Activated naive CD8-positive, alpha-beta T cell (primary cell): Measurements from ENCODE around the gene IFIT2.
"Not testable (repeated sequence)": the region's sequence is repeated elsewhere in the genome, so short reads cannot be mapped to it uniquely, and the experiment has no call there.

Experiments
- H3K27ac Mint-ChIP-seq: one replicate; pipeline ENCODE4 v1.8.0; 2021; ENCODE audit warnings: mixed read lengths
- H3K27me3 Mint-ChIP-seq: one replicate; pipeline ENCODE4 v1.8.0; 2021; ENCODE audit warnings: mixed read lengths
- H3K36me3 Mint-ChIP-seq: one replicate; pipeline ENCODE4 v1.8.0; 2021; ENCODE audit warnings: mixed read lengths
- H3K4me1 Mint-ChIP-seq: one replicate; pipeline ENCODE4 v1.8.0; 2021; ENCODE audit warnings: low read depth, mixed read lengths
- H3K4me3 Mint-ChIP-seq: one replicate; pipeline ENCODE4 v1.8.0; 2021; ENCODE audit warnings: mild to moderate bottlenecking, mixed read lengths
- H3K9me3 Mint-ChIP-seq: one replicate; pipeline ENCODE4 v1.8.0; 2021; ENCODE audit warnings: low read depth, mixed read lengths

Gene IFIT2

DNA sequence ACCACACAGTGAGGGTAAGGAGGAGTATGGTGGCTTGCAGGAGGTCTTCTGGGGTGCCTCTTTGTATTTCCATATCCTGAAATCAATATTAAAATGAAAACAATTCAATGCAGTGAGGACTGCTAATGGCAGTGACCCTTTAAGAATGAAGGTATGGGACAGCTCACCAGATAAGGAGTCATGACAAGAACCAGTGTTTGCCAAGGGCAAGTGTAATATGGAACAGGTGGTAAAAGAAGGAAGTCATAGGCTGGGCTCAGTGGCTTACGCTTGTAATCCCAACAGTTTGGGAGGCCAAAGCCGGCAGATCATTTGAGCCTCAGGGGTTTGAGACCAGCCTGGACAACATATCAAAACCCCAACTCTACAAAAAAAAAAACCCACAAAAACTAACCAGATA lies 30.3 kb upstream of the IFIT2 start:
- H3K36me3 Mint-ChIP-seq, result no peaks in the 10 kb centered on the region
- H3K4me1 Mint-ChIP-seq, result no peaks in the 10 kb centered on the region
- no peak overlapping the region for H3K27ac Mint-ChIP-seq
- no peaks in the 10 kb centered on the region for H3K9me3 Mint-ChIP-seq
- H3K4me3 Mint-ChIP-seq, result no peak overlapping the region
- H3K27me3 Mint-ChIP-seq, result no peaks in the 10 kb centered on the region

DNA sequence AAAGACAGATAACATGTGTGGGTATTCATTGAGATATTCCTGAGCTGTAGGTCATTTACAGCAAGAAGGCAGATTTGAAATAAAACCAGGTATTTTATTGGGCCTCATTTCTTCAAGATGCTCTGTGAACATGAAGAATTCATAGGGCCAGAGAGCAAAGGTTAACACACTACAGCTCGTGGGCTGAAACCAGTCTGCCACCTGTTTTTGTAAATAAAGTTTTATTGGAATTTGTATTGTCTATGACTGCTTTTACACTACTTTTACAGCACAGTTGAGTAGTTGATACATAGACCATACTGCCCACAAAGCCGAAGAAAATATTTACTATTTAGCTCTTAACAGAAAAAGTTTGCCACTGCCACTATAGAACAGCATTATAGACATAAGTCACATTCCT lies 28.2 kb upstream of the IFIT2 start:
- Mint-ChIP-seq H3K4me1 (no peaks in the 10 kb centered on the region), H3K36me3 (no peaks in the 10 kb centered on the region), H3K4me3 (no peak overlapping the region), H3K9me3 (no peaks in the 10 kb centered on the region), H3K27ac (no peak overlapping the region), H3K27me3 (peaks cover 1% of the 10 kb centered on the region)

DNA sequence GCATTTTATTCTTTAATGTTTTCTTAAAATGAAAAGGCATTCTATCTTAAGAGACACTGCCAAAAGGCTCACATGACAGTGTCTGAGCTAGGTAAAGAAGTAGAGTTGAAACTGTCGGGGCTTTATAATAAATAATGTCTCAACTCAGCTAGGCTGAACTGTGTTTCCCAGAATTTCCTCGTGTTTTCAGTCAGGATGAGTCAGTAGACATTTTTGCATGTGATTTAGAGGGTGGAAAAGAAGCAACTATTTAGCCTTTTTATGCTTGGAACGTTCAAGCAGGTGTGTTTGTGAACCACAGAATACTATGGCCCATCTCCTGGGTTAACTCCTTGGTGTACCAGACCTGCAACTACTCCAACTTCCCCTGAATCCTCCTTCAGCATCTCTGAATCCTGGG lies 26.9 kb upstream of the IFIT2 start:
- Mint-ChIP-seq H3K36me3 (no peaks in the 10 kb centered on the region), H3K4me3 (no peak overlapping the region), H3K27me3 (peaks cover 1% of the 10 kb centered on the region), H3K9me3 (no peaks in the 10 kb centered on the region), H3K4me1 (no peaks in the 10 kb centered on the region), H3K27ac (no peak overlapping the region)

DNA sequence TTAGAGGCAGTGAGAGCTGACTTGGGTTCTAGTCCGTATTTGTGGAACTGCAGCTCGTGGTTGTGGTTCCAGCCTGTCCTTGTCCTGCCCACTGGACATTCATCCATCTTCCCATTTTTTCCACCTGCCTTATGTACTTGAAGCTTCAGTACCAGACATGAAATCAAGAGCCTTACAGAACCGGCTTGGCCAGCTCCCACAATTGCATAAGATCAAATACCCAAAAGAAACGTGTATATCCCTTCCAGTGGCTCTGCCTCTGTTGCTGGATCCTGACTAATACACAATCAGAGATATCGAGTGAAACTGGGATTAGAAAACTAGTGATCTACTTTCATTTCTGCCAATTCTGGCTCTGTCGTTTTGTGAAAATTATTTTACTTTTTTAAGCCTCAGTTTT lies 26.5 kb upstream of the IFIT2 start:
- H3K36me3 Mint-ChIP-seq, result no peaks in the 10 kb centered on the region

DNA sequence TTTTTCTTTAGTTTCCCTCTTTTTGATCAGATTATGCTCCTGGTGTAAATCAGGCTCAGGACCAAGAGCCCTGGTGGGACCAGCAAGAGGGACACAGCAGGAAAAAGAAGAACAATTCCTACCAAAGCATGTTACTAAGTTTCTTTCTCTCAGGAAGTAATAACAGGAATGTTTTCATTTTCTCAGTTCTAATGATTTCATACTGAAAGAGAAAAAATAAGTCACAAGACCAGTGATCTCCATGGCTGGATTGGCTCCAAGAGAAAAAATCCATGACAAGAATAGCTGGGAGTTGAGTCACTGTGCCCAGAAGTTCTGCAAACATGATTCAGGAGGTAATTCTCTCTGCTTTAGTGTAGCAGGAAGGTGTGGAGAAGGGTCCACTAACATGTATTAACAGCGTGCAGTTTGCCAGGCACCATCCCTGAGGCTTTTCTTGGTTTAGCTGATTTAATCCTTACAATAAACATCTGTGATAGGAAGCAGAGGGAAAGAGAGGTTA lies 23.8 kb upstream of the IFIT2 start:
- no peak overlapping the region for H3K27ac Mint-ChIP-seq

More for the DNA sequence above, 26.5 kb upstream of the IFIT2 start:
- no peaks in the 10 kb centered on the region for H3K9me3 Mint-ChIP-seq
- no peak overlapping the region for H3K4me3 Mint-ChIP-seq
- peaks cover 1% of the 10 kb centered on the region for H3K27me3 Mint-ChIP-seq
- H3K27ac Mint-ChIP-seq, result no peak overlapping the region
- H3K4me1 Mint-ChIP-seq, result no peaks in the 10 kb centered on the region

DNA sequence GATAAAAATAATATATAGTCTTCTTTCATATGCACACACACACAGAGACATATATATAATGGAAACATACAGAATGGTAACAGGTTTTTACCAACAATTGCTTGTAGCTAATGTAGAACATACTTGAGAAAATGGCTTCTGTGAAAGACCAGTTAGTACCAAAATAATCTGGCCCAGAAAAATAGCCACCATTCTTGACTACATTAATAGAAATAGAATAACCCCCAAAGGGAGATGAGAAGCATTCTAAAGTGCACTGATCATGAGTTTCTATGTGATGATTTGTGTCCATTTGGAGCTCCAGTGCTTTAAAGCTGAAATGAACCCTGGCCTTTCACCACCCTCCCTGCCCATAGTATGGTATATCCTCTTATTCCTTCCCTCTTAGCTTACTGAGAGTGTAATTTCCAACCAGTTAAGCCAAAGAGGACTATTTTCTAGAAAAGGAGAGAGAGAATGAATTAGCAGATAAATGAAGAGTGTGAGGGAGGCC lies 22.9 kb upstream of the IFIT2 start:
- no peak overlapping the region for H3K4me3 Mint-ChIP-seq
- peaks cover 1% of the 10 kb centered on the region for H3K27me3 Mint-ChIP-seq
- H3K9me3 Mint-ChIP-seq, result no peaks in the 10 kb centered on the region
- no peaks in the 10 kb centered on the region for H3K4me1 Mint-ChIP-seq
- no peaks in the 10 kb centered on the region for H3K36me3 Mint-ChIP-seq
- H3K27ac Mint-ChIP-seq, result no peak overlapping the region

More for the DNA sequence above, 23.8 kb upstream of the IFIT2 start:
- no peaks in the 10 kb centered on the region for H3K4me1 Mint-ChIP-seq
- H3K27me3 Mint-ChIP-seq, result peaks cover 1% of the 10 kb centered on the region
- no peaks in the 10 kb centered on the region for H3K36me3 Mint-ChIP-seq
- no peak overlapping the region for H3K4me3 Mint-ChIP-seq
- H3K9me3 Mint-ChIP-seq, result no peaks in the 10 kb centered on the region

GRCh38 chr10:89279421-89279869 lies 22.4 kb upstream of the IFIT2 start:
- Mint-ChIP-seq H3K4me3 (no peak overlapping the region), H3K36me3 (no peaks in the 10 kb centered on the region), H3K27ac (no peak overlapping the region), H3K27me3 (peaks cover 1% of the 10 kb centered on the region), H3K4me1 (no peaks in the 10 kb centered on the region), H3K9me3 (no peaks in the 10 kb centered on the region)

- peaks cover 1% of the 10 kb centered on the region for H3K27me3 Mint-ChIP-seq
- H3K4me1 Mint-ChIP-seq, result no peaks in the 10 kb centered on the region
- H3K36me3 Mint-ChIP-seq, result no peaks in the 10 kb centered on the region
- no peaks in the 10 kb centered on the region for H3K9me3 Mint-ChIP-seq
- H3K4me3 Mint-ChIP-seq, result no peak overlapping the region
- no peak overlapping the region for H3K27ac Mint-ChIP-seq
Measured at GRCh38 chr10:89280508-89280907, 21.3 kb upstream of the IFIT2 start.

- H3K4me3 Mint-ChIP-seq, result no peak overlapping the region
- H3K9me3 Mint-ChIP-seq, result no peaks in the 10 kb centered on the region
- H3K36me3 Mint-ChIP-seq, result no peaks in the 10 kb centered on the region
- H3K27ac Mint-ChIP-seq, result no peak overlapping the region
- H3K27me3 Mint-ChIP-seq, result peaks cover 1% of the 10 kb centered on the region
- no peaks in the 10 kb centered on the region for H3K4me1 Mint-ChIP-seq
Measured at GRCh38 chr10:89281606-89282395, 20.0 kb upstream of the IFIT2 start.

DNA sequence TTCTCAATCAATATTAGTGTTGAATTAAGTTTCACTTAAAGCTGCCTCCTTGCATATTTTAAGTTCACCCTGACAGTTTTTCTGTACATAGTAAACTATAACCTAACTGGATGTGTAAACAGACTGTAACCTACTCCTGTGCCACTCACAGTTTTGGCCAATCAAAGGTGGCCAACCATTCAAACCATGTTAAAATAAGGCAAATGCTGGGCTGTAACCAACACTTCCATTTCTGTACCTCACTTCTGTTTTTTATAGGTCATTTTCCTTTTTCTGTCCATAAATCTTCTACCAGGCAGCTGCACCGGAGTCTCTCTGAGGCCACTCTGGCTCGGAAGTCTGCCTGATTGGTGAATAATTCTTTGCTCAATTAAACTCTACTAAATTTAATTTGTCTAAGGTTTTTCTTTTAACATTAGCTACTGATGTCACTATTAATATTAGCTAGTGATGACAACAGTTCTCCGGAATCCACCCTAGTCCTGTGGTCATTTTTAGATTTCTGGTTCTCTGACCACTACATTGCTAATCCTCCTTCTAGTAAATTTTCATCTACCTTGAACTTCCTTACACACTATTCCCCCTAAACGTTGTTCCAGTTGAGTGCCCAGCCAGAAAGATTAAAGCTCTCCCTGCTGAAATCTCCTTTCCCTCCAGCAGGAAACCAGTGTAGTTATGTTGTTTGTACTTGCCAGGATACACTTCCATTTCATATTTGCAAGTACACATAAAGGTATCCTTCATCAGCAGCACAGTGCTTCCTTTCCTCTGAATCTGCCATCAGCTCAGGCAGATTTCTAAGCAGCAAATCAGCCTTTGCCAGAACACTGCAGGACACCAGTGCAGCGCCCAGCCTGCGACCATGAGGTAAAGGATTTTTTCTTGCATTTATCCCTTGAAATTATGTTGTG lies 18.6 kb upstream of the IFIT2 start:
- Mint-ChIP-seq H3K4me1 (no peaks in the 10 kb centered on the region), H3K36me3 (no peaks in the 10 kb centered on the region), H3K4me3 (no peak overlapping the region), H3K9me3 (no peaks in the 10 kb centered on the region), H3K27me3 (no peaks in the 10 kb centered on the region), H3K27ac (no peak overlapping the region)

DNA sequence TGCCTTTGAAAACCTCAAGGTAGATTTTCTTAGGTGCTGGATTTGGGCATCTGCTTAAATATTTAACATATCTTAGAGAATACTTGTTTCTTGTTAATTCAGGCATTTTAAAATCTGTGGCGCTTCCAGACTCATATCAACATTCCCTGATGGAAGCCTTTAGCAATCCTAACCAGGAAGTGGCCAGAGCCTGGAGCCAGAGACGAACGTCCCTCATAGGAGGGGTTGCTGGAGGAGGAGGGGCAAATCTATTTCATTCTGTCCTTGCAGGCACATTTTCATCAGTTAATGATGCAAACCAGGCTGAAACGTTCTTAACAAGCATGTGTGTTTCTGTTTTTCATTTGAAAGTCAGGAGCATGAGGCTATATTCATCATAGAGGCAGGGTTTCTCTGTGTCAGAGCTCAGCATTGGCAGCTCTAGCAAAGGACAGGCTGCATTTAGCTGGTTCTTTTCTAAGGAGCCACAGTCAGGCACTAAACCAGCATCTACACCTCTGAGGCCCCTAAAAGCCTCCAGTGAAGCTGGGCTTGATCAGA lies 17.8 kb upstream of the IFIT2 start:
- H3K9me3 Mint-ChIP-seq, result no peaks in the 10 kb centered on the region
- H3K4me1 Mint-ChIP-seq, result no peaks in the 10 kb centered on the region
- H3K27me3 Mint-ChIP-seq, result no peaks in the 10 kb centered on the region
- no peak overlapping the region for H3K27ac Mint-ChIP-seq
- no peak overlapping the region for H3K4me3 Mint-ChIP-seq
- no peaks in the 10 kb centered on the region for H3K36me3 Mint-ChIP-seq

- H3K27ac Mint-ChIP-seq, result not testable (repeated sequence)
Measured at GRCh38 chr10:89284711-89285110, 17.1 kb upstream of the IFIT2 start.

DNA sequence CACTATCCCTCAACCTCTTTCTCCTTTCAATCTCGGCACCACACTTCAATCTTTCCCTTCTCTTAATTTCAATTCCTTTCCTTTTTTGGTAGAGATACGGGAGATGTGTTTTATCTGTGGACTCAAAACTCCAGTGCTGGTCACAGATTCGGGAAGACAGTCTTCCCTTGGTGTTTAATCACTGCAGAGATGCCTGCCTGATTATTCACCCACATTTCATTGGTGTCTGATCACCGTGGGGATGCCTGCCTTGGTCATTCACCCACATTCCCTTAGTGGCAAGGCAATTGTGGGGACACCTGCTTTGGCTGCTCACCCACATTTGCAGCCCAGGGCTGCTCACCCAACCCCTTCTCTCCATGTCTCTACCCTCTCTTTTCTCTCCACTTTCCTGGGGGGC lies 16.5 kb upstream of the IFIT2 start:
- H3K9me3 Mint-ChIP-seq, H3K36me3 Mint-ChIP-seq, H3K27me3 Mint-ChIP-seq, H3K4me3 Mint-ChIP-seq, H3K27ac Mint-ChIP-seq, H3K4me1 Mint-ChIP-seq: not testable (repeated sequence)

More at GRCh38 chr10:89284711-89285110, 17.1 kb upstream of the IFIT2 start:
- H3K4me1 Mint-ChIP-seq, H3K4me3 Mint-ChIP-seq, H3K27me3 Mint-ChIP-seq, H3K9me3 Mint-ChIP-seq, H3K36me3 Mint-ChIP-seq: not testable (repeated sequence)

DNA sequence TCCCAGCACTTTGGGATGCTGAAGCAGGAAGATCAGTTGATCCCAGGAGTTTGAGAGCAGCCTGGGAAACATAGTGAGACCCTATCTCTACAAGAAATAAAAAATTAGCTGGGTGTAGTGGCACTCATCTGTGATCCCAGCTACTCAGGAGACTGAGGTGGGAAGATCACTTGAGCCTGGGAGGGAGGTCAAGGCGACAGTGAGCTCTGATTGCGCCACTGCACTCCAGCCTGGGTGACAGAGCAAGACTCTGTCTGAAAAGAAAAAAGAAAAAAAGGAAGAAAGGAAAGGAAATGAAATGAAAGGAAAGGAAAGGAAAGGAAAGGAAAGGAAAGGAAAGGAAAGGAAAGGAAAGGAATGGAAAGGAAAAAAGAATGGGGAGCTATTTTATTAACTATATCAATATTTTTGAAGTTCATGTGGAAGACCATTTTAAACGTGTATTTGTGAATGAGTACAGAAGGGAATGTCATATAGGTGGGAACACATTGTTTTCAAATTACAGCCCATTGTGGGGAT lies 7.1 kb upstream of the IFIT2 start:
- peaks cover 8% of the 10 kb centered on the region for H3K36me3 Mint-ChIP-seq
- H3K27me3 Mint-ChIP-seq, result no peaks in the 10 kb centered on the region
- H3K4me3 Mint-ChIP-seq, result no peak overlapping the region
- peaks cover 10% of the 10 kb centered on the region for H3K4me1 Mint-ChIP-seq
- H3K9me3 Mint-ChIP-seq, result peaks cover 3% of the 10 kb centered on the region
- no peak overlapping the region for H3K27ac Mint-ChIP-seq

DNA sequence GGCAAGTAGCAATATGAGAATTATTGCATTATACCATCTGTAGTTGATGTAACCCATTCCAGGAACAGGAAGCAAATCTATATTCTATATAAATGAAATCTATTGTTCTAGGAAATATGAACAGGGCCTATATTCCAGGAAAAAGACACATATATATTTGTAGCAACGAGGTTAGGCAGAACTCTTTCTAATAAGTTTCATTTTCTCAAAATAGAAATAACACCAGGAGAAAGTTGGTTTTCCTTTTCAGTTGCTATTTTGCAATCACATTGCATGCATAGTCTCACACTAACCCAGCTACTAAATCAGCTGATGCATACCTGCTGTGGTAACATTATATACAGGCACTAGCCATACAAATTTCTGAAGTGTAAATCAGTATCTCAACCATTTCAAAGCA lies 6.2 kb upstream of the IFIT2 start:
- no peak overlapping the region for H3K4me3 Mint-ChIP-seq
- no peaks in the 10 kb centered on the region for H3K27me3 Mint-ChIP-seq
- peaks cover 8% of the 10 kb centered on the region for H3K36me3 Mint-ChIP-seq
- H3K27ac Mint-ChIP-seq, result no peak overlapping the region
- peaks cover 17% of the 10 kb centered on the region for H3K4me1 Mint-ChIP-seq
- peaks cover 3% of the 10 kb centered on the region for H3K9me3 Mint-ChIP-seq
